B cell (primary cell): ENCODE measurements around the gene ZBTB40. TPM values are rescaled to one million over a fixed set of nuclear protein-coding genes. Genes with fewer than 3 reads are reported as not detected.

Source experiments
- ATAC-seq: fragments of 200-7000 bp; cut with Tn5 transposase; one replicate; pipeline ENCODE4 v1.10.0; 2021; ENCODE audit warnings: low read depth, mild to moderate bottlenecking, moderate number of reproducible peaks, moderate library complexity
- CTCF ChIA-PET: fragments of 350-600 bp; sonication (Branson Sonifier 250); formaldehyde crosslinking; loops from one replicate; lab custom pipeline; 2021; ENCODE audit warnings: antibody characterized with exemption, inconsistent platforms; lab: Charles Lee
- POLR2A ChIA-PET: fragments of 350-600 bp; sonication (Branson Sonifier 250); formaldehyde crosslinking; loops from one replicate; lab custom pipeline; 2021; ENCODE audit warnings: antibody characterized with exemption; lab: Charles Lee
- DNase-seq: peaks from one replicate; pipeline ENCODE4 v3.0.0; 2013
- H2AFZ ChIP-seq: 2 replicates; pipeline ENCODE4 v1.6.1; 2012; ENCODE audit warnings: mild to moderate bottlenecking, low read depth, low read length; ENCODE audit not compliant: insufficient read depth, poor library complexity, severe bottlenecking
- H3K27ac ChIP-seq, 2 donors: 1 replicate in 1 of 2; 2 replicates in 1 of 2; pipeline ENCODE4 v1.5.1; 2012 to 2013; ENCODE audit warnings: low read length in 2 of 2, mild to moderate bottlenecking in 2 of 2, moderate library complexity in 1 of 2
- H3K27me3 ChIP-seq, 4 experiments: fragments of 200-600 bp in 1 of 4; sonication (generic) in 1 of 4; replicated peaks in 1 of 4; 1 replicate in 2 of 4; 2 replicates in 2 of 4; pipeline versions ENCODE4 v1.6.1 to v1.7.0; 2013 to 2016; ENCODE audit warnings: low read length in 3 of 4, mild to moderate bottlenecking in 2 of 4, mixed read lengths in 1 of 4, moderate library complexity in 1 of 4; ENCODE audit not compliant: insufficient read depth in 4 of 4, control insufficient read depth in 3 of 4; ENCODE audit errors: control extremely low read depth in 1 of 4
- H3K36me3 ChIP-seq, 2 experiments: replicated peaks in 1 of 2; 1 replicate in 1 of 2; 2 replicates in 1 of 2; pipeline versions ENCODE4 v1.6.1 to v1.7.1; 2013; ENCODE audit warnings: low read length in 1 of 2; ENCODE audit not compliant: insufficient read depth in 2 of 2, control insufficient read depth in 1 of 2; ENCODE audit errors: control extremely low read depth in 1 of 2, extremely low read depth in 1 of 2
- H3K4me1 ChIP-seq, 2 donors: fragments of 200-600 bp in 1 of 2; sonication (generic) in 1 of 2; 1 replicate in 1 of 2; 2 replicates in 1 of 2; pipeline versions ENCODE4 v1.5.1 to v1.6.1; 2013 to 2017; ENCODE audit warnings: low read length in 2 of 2; ENCODE audit not compliant: control insufficient read depth in 2 of 2, insufficient read depth in 2 of 2
- H3K4me2 ChIP-seq: replicated peaks from 2 replicates; pipeline ENCODE3; 2012; ENCODE audit warnings: mild to moderate bottlenecking, low read depth, low read length; ENCODE audit not compliant: poor library complexity, severe bottlenecking
- H3K4me3 ChIP-seq, 5 experiments: fragments of 200-600 bp in 1 of 5; sonication (generic) in 1 of 5; 1 replicate in 3 of 5; 2 replicates in 2 of 5; pipeline versions ENCODE4 v1.5.1 to v1.7.0; 2011 to 2016; ENCODE audit warnings: low read length in 4 of 5, mild to moderate bottlenecking in 4 of 5, low read depth in 2 of 5, control low read depth in 1 of 5, moderate library complexity in 1 of 5; ENCODE audit not compliant: insufficient read depth in 1 of 5; ENCODE audit errors: control extremely low read depth in 1 of 5, extremely low read depth in 1 of 5
- H3K79me2 ChIP-seq: fragments of 200-600 bp; sonication (generic); one replicate; pipeline ENCODE4 v1.6.0; 2016; ENCODE audit warnings: low read length; ENCODE audit not compliant: control insufficient read depth, insufficient read depth
- H3K9ac ChIP-seq: fragments of 200-600 bp; sonication (generic); 2 replicates; pipeline ENCODE4 v1.6.1; 2017; ENCODE audit warnings: mild to moderate bottlenecking, low read length, moderate library complexity
- H3K9me3 ChIP-seq, 3 donors: one replicate each; pipeline versions ENCODE4 v1.6.1 to v1.7.1; 2013; ENCODE audit warnings: low read length in 2 of 3; ENCODE audit not compliant: control insufficient read depth in 2 of 3, insufficient read depth in 1 of 3; ENCODE audit errors: control extremely low read depth in 1 of 3
- H4K20me1 ChIP-seq: 2 replicates; pipeline ENCODE4 v1.6.0; 2012; ENCODE audit warnings: mild to moderate bottlenecking, low read length; ENCODE audit not compliant: insufficient read depth, control insufficient read depth, poor library complexity, severe bottlenecking
- H3K27ac Mint-ChIP-seq: one replicate; pipeline ENCODE4 v1.8.0; 2021; ENCODE audit warnings: mixed read lengths
- H3K27me3 Mint-ChIP-seq: one replicate; pipeline ENCODE4 v1.8.0; 2021; ENCODE audit warnings: mixed read lengths
- H3K4me1 Mint-ChIP-seq: one replicate; pipeline ENCODE4 v1.8.0; 2021; ENCODE audit warnings: mixed read lengths
- H3K4me3 Mint-ChIP-seq: one replicate; pipeline ENCODE4 v1.8.0; 2021; ENCODE audit warnings: mixed read lengths
- H3K9me3 Mint-ChIP-seq: one replicate; pipeline ENCODE4 v1.8.0; 2022; ENCODE audit warnings: mixed read lengths; ENCODE audit not compliant: insufficient read depth
- CTCF ChIP-seq: fragments of 200-600 bp; IDR thresholded peaks from one replicate; pipeline ENCODE4 v1.8.0; 2022; ENCODE audit warnings: antibody characterized with exemption, mild to moderate bottlenecking
- EZH2 ChIP-seq: IDR thresholded peaks from 2 replicates; pipeline ENCODE4 v1.6.1; 2012; ENCODE audit warnings: borderline replicate concordance, low read depth, mild to moderate bottlenecking, moderate library complexity, low read length; ENCODE audit not compliant: insufficient read depth, poor library complexity, severe bottlenecking
- WGBS: methylation state at CpG from one replicate; pipeline ENCODE4 v1.1.5; 2013; ENCODE audit warnings: missing lambda C conversion rate; ENCODE audit not compliant: insufficient coverage; 5-methylcytosine and 5-hydroxymethylcytosine counted together
- intact Hi-C: fragments of 100-400 bp; cut with micrococcal nuclease; formaldehyde crosslinking; loops from one replicate; pipeline ENCODE4 v1.10.0; 2022
- polyA plus RNA-seq: library from polyadenylated mRNA; depleted of rRNA; stranded (reverse); fragments of >200 nt; gene quantifications from 2 replicates; pipeline ENCODE4 v1.2.3, GENCODE V29; 2012
- total RNA-seq, 2 donors: library from RNA; stranded (reverse); fragments of 120-200 nt in 1 of 2; gene quantifications; 1 replicate in 1 of 2; 2 replicates in 1 of 2; pipeline versions ENCODE4 v1.2.3 to v1.2.4, GENCODE V29; 2013 to 2022

ZBTB40 gene
- total and polyA plus RNA-seq, 2 donors (not counting 1 experiment from before 2014, with no cell fraction given) = 30.9 to 51.9 TPM

- POLR2A ChIA-PET = no interaction called here
- Histone ChIP-seq H3K36me3 (peaks cover 0 to 67% of the 10 kb centered on the region in 2 experiments), H3K9me3 (no peaks in the 10 kb centered on the region), H3K4me3 (no peak overlapping the region), H3K79me2 (no peaks in the 10 kb centered on the region), H3K9ac (no peak overlapping the region), H3K27me3 (no peaks in the 10 kb centered on the region), H3K27ac (no peak overlapping the region), H3K4me2 (no peak overlapping the region), H3K4me1 (no peaks in the 10 kb centered on the region), H4K20me1 (no peaks in the 10 kb centered on the region), H2AFZ (no peak overlapping the region)
- Mint-ChIP-seq H3K9me3 (no peaks in the 10 kb centered on the region), H3K4me1 (no peaks in the 10 kb centered on the region), H3K4me3 (no peak overlapping the region), H3K27ac (no peak overlapping the region), H3K27me3 (no peaks in the 10 kb centered on the region)
- intact Hi-C loops = no loop called here
- CTCF ChIA-PET = no interaction called here
- no peak for ATAC-seq
- TF ChIP-seq CTCF (no peak), EZH2 (no peak)
- DNase-seq = no peak
- WGBS = 100% methylated on average over 6 of the region's 10 CpGs
Measured at GRCh38 chr1:22507587-22507986, 55.9 kb downstream of the ZBTB40 start.

- POLR2A ChIA-PET = no interaction called here
- H3K79me2 ChIP-seq = no peaks in the 10 kb centered on the region
- H3K4me3 ChIP-seq = no peak overlapping the region
- H3K9ac ChIP-seq = no peak overlapping the region
- H3K4me2 ChIP-seq = no peak overlapping the region
- H3K27ac ChIP-seq = no peak overlapping the region
- Mint-ChIP-seq H3K9me3 (no peaks in the 10 kb centered on the region), H3K27ac (no peak overlapping the region), H3K4me1 (no peaks in the 10 kb centered on the region), H3K27me3 (no peaks in the 10 kb centered on the region), H3K4me3 (no peak overlapping the region)
- DNase-seq (no peak), ATAC-seq (no peak)
- 90% methylated on average over 5 of the region's 5 CpGs for WGBS
- peaks cover 0 to 74% of the 10 kb centered on the region in 2 experiments for H3K36me3 ChIP-seq
- H3K9me3 ChIP-seq = no peaks in the 10 kb centered on the region
- no peak overlapping the region for H2AFZ ChIP-seq
- H4K20me1 ChIP-seq = no peaks in the 10 kb centered on the region
- intact Hi-C loops = no loop called here
- no peaks in the 10 kb centered on the region for H3K4me1 ChIP-seq
- CTCF ChIA-PET = no interaction called here
- TF ChIP-seq EZH2 = no peak
- TF ChIP-seq CTCF = no peak
- no peaks in the 10 kb centered on the region for H3K27me3 ChIP-seq
Measured at GRCh38 chr1:22508329-22508728, 56.7 kb downstream of the ZBTB40 start.
